ENCODE measurements around the gene PEG3. TPM values are rescaled to one million over a fixed set of nuclear protein-coding genes. Genes with fewer than 3 reads are reported as not detected.
"Not testable (repeated sequence)": the region's sequence is repeated elsewhere in the genome, so short reads cannot be mapped to it uniquely, and the experiment has no call there.

The PEG3 gene
- total and polyA plus RNA-seq, 3 donors from 2014 or later = 65.9 to 160 (median 155) TPM

DNA sequence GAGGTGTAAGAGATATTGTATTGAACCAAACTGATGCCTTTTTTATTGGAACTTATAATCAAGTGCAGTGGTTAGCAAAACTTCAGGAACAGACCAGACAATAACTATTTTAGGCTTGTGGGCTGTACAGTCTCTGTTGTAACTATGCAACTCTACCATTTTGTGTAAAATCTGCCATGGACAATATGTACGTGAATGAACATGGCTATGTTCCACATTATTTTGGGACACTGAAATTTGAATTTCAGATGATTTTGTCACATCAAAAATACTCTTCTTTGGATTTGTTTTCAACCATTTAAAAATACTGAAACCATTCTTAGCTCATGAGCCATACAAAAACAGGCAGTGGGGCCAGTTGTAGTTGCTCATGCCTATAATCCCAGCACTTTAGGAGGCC lies 27.9 kb upstream of the PEG3 start:
- Histone ChIP-seq H3K36me3 (ENCODE audit: low read depth, missing control alignments) (no peaks in the 10 kb centered on the region), H3K4me1 (peaks cover 1% of the 10 kb centered on the region), H3K27ac (no peak overlapping the region), H3K4me3 (no peak overlapping the region), H3K9me3 (no peaks in the 10 kb centered on the region), H3K27me3 (no peaks in the 10 kb centered on the region)
- no peak for TF ChIP-seq POLR2A (IDR thresholded peaks at IDR 0.05)
- no peak for TF ChIP-seq CTCF (IDR thresholded peaks at IDR 0.05)
- WGBS, 2 donors = 94 to 96% methylated on average over 1 of the region's 1 CpG
- intact Hi-C loops (cut with DNase I; ENCODE audit: low total_unique reads) = no loop called here
- no peak for DNase-seq

GRCh38 chr19:56866538-56866937 lies 26.0 kb upstream of the PEG3 start:
- TF ChIP-seq POLR2A (IDR thresholded peaks at IDR 0.05) = no peak
- intact Hi-C loops (cut with DNase I; ENCODE audit: low total_unique reads) = no loop called here
- H3K27ac ChIP-seq = no peak overlapping the region
- no peaks in the 10 kb centered on the region for H3K9me3 ChIP-seq
- no peak for DNase-seq
- no peak overlapping the region for H3K4me3 ChIP-seq
- 36 to 54% methylated on average over 2 of the region's 2 CpGs for WGBS, 2 donors
- no peaks in the 10 kb centered on the region for H3K27me3 ChIP-seq
- peaks cover 14% of the 10 kb centered on the region for H3K4me1 ChIP-seq
- no peaks in the 10 kb centered on the region for H3K36me3 ChIP-seq (ENCODE audit: low read depth, missing control alignments)

DNA sequence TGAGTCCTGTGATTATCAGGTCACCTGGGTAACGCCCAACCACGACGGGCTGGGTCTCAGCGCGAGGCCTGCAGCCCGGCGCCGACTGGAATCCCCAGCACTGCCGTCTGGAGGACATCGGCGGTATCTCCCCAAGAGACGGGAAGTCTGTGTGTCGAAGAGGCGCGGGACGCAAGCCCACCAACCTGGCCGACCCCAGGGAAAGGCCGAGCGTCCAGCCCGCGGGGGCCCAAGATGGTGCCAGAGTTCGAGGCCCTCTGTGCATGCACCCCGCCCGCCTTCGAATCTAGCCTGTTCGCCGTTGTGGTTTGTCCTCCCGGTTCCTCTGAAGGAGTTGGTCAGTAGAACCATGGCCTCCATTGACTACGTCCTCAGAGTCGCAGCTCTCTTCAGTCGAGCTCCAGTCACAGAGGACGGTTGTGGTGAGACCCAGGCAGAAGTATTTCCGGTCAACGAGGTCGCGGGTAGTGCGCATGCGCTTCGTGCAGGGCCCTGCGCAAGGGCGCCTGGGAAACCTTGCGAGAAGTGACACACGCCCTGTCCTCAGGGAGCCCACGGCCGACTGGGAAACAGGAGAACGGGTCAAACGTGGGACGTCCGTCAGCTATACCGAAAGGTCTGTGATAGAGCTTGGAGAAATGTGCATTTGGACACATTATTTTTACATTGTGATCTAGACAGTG lies 24.1 kb upstream of the PEG3 start:
- WGBS, 2 donors = 65 to 78% methylated on average over 36 to 50 of the region's 50 CpGs
- Histone ChIP-seq H3K9me3 (no peaks in the 10 kb centered on the region), H3K4me1 (peaks cover 14% of the 10 kb centered on the region), H3K4me3 (peak overlapping the region; percentile 50 to 64), H3K36me3 (ENCODE audit: low read depth, missing control alignments) (no peaks in the 10 kb centered on the region), H3K27ac (peak overlapping the region; percentile 42 to 68), H3K27me3 (no peaks in the 10 kb centered on the region)
- peak; percentile 76 for DNase-seq
- intact Hi-C loops (cut with DNase I; ENCODE audit: low total_unique reads) = no loop called here
- TF ChIP-seq CTCF (IDR thresholded peaks at IDR 0.05) (no peak), POLR2A (IDR thresholded peaks at IDR 0.05) (no peak)

- peaks cover 14% of the 10 kb centered on the region for H3K4me1 ChIP-seq
- intact Hi-C loops (cut with DNase I; ENCODE audit: low total_unique reads) = no loop called here
- H3K27ac ChIP-seq = no peak overlapping the region
- no peak for DNase-seq
- TF ChIP-seq CTCF (IDR thresholded peaks at IDR 0.05) (no peak), POLR2A (IDR thresholded peaks at IDR 0.05) (no peak)
- H3K27me3 ChIP-seq = no peaks in the 10 kb centered on the region
- H3K9me3 ChIP-seq = no peaks in the 10 kb centered on the region
- 26 to 49% methylated on average over 4 of the region's 4 CpGs for WGBS, 2 donors
- H3K36me3 ChIP-seq (ENCODE audit: low read depth, missing control alignments) = no peaks in the 10 kb centered on the region
- no peak overlapping the region for H3K4me3 ChIP-seq
Measured at GRCh38 chr19:56862741-56863140, 22.2 kb upstream of the PEG3 start.

DNA sequence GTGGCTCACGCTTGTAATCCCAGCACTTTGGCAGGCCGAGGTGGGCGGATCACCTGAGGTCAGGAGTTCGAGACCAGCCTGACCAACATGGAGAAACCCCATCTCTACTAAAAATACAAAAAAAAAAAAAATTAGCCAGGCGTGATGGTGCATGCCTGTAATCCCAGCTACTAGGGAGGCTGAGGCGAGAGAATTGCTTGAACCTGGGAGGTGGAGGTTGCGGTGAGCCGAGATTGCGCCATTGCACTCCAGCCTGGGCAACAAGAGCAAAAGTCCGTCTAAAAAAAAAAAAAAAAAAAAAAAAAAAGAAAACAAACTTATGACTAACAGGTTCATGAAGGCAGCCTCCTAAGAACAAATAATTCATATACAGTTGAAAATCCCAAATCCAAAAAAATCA lies 19.9 kb upstream of the PEG3 start:
- DNase-seq; H3K27me3 ChIP-seq; H3K4me3 ChIP-seq; H3K9me3 ChIP-seq; intact Hi-C loops (cut with DNase I; ENCODE audit: low total_unique reads); H3K36me3 ChIP-seq (ENCODE audit: low read depth, missing control alignments); H3K27ac ChIP-seq: not testable (repeated sequence)
- peaks cover 14% of the 10 kb centered on the region for H3K4me1 ChIP-seq
- 89 to 90% methylated on average over 10 of the region's 10 CpGs for WGBS, 2 donors

- TF ChIP-seq POLR2A (IDR thresholded peaks at IDR 0.05) (no peak), CTCF (IDR thresholded peaks at IDR 0.05) (no peak)
- 82 to 83% methylated on average over 4 of the region's 4 CpGs for WGBS, 2 donors
- Histone ChIP-seq H3K27ac (no peak overlapping the region), H3K4me3 (no peak overlapping the region), H3K27me3 (no peaks in the 10 kb centered on the region), H3K36me3 (ENCODE audit: low read depth, missing control alignments) (no peaks in the 10 kb centered on the region), H3K4me1 (peaks cover 8% of the 10 kb centered on the region), H3K9me3 (no peaks in the 10 kb centered on the region)
- intact Hi-C loops (cut with DNase I; ENCODE audit: low total_unique reads) = no loop called here
- no peak for DNase-seq
Measured at GRCh38 chr19:56858026-56858425, 17.5 kb upstream of the PEG3 start.

All from testis (tissue), 3 donors.